ENCODE data around the gene WDR31. TPM values are rescaled to one million over a fixed set of nuclear protein-coding genes. Genes with fewer than 3 reads are reported as not detected.

Gene WDR31
- 0.94 to 1.5 TPM (median 1.2 TPM) in 5 replicates for total RNA-seq (2022; extraction: Qiagen RNA extraction; ENCODE audit: low read depth)

DNA sequence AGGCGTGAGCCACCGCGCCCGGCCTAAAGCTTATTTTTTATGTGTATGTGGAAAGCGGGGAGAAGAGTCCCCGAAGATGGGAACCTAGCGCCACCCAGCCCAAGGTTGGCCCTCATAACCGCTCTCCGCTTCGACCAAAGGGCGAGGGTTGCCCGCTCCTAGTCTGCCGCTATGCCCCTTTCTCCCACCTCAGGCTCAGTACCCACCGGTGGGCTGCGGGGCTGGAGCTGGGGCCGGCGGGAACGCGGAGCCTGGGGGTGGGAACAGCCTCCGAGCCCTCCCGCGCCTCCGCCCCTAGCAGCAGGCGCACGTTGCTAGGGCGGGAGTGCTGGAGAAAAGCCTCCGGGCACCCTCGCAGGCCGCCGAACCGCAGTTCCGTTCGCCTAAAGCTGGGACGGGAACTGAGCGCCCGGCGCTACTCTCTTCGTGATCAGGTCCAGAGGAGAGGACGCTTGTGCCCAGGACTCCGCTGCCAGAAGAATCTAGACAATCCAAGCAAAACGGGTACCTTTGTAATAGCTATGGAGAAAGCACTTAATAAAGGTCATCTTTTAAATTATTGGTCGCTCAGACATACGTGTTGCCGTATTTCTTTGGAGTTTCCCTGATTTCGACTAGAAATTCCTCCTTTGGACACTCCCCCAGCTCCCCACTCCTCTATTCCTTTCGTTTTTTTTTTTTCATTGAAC is at the start of gene WDR31:
TSS of gene WDR31 (minus strand) at position 265 of the 689 bp plus-strand sequence. CDS start 8,253 bp downstream, outside the sequence.

DNA sequence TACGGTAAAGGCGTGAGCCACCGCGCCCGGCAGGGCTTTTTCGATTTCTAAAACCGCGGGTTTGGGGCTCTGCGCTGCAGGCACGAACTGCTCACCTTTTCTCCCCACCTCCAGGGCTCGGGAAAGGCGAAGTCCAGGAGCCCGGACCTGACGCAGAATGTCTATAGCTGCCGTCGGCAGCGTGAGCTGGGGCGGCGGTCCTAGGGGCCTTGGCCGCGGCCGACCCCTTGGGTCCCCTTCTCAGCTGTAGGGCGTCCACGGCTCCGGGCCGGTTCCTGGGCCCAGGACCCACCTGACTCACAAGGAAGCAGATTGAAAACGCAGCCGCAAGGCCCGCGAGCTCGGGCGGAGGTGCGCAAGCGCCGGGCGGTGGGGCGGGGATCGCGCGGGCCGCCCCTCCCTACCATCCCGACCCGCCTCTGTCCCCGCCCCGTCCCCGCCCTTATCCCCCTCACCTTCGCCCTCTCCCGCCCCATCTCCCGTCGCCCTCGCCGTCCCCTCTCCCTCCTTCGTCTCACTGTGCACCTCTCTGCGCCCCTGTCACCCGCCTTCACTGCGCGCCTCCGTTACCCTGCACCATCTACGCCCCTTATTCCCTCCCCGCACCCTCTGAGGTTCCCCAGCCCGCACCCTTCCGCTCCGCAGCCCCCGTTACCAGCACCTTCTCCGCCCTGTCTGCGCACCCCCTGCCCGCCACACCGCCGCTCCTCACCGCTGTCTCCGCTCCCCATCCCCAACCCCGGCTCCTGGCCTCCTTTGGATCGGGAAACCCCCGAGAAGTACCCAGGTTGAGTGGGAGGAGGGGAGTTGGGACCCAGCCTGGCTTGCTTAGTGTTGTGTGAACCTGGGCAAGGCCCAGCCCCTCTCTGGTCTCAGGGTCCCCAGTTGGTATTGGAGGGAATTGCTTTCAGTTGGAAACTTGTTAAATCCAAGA is 36.8 kb upstream of the WDR31 start, which contains the start of gene HDHD3:
TSS of gene HDHD3 (minus strand) at position 353 of the 934 bp plus-strand sequence. CDS start 2,632 bp downstream, outside the sequence.

DNA sequence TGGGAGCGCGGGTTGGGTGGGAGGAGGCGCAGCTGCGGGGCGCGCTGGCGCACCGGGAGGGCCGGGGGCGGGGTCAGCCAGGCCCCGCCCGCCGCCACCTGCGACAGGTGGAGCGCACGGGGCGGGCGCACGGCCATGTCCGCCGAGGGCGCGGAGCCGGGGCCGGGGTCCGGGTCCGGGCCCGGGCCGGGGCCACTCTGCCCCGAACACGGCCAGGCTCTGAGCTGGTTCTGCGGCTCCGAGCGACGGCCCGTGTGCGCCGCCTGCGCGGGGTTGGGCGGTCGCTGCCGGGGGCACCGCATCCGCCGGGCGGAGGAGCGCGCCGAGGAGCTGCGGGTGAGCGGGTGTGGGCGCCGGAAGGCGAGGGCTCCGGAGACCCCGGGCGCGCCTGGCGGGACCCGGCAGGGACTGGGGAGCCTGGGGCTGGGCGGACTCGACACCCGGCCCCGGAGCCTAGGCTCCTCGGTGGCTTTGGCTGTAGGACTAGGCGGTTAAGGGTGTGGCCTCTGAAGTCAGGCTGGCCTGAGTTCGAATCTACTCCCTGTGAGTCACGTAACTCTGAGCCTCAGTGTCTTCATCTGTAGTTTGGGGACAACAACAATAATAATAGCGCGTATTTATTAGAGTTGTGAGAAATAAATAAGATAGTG is 9.5 kb upstream of the WDR31 start, which contains the start of gene BSPRY:
TSS of gene BSPRY (plus strand) at position 97 of the 650 bp plus-strand sequence. CDS start at position 136, 39 bp downstream.

DNA sequence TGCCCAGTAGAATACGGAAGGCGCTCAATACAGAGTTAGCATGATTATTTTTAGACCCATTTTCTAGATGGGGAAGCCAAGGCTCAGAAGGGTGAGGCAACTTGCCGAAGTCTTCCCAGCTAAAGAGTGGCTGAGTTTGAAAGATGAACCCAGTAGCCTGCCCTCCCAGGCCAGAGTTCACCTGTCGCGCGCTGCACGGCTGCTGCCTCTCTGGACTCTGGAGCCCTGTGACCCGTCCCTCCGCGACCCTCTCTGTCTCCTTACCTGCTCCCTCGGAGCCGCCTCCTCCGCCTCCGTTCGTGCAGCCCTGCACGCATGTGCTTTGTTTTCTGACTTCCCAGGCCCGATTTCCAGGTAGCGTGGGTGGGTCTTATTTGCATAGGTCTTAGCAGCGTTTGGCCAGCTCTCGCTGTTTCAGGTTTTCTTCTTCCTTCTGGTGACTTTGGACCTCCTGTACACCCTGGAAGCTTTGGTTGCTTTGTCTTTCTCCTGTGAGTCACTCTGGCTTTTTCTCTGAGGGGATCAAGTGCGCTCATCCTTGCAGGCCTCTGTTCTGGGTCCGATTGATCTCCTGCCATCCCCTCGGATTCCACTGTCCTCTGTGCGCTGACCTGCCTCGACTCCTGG is 37.2 kb downstream of the WDR31 start, which contains the start of gene RNF183:
TSS of gene RNF183 (minus strand) at position 585 of the 627 bp plus-strand sequence. CDS start 5,192 bp downstream, outside the sequence.

DNA sequence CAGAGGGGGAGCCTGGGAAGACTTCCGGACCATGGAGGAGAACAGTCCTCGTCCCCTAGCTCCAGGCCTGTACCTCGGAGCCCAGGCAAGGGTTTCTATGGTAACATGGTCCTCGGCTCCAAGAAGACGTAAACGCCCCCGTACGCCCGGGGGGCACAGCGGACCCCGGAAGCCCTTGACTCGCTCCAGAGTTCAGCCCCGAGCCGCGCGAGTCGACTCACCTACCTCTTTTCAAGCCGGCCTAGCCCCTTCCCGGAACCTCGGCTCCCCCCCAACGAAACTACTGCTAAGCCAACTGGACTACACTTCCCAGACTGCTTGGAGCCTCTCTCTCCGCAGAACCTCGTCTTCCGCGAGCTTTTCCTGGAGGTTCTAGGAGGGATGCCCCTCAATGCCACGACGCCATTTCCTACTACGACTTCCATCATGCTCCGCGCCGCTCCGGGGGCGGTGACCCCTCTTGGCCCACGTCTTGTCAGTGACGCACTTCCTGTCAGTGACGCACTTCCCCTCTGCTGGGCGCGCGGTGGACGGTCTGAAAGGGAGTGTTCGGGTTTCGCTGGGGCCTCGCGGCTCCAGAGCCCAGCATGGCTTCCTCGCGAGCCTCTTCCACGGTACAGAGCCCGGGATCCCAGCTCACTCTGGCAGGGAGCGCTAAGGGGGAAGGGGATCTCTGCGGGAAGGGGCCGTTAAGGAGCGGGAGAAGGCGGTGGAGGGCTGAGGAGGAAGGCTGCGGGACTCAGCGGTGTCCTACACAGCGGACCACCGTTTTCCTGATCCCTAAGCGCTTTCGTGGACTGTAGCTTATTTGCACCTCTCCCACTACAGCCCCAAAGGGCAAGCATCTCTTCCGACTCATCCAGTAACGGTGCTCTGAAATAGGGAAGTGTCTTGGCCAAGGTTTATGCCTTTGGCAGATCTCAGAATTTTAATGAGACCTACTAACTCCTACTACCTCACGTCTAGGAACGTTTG is 64.6 kb downstream of the WDR31 start, which contains the start of the genes CDC26 and PRPF4:
TSS of gene CDC26 (minus strand) at position 416 of the 975 bp plus-strand sequence. CDS start 3,065 bp downstream, outside the sequence.
TSS of gene PRPF4 (plus strand) at position 502 of the 975 bp plus-strand sequence. CDS start at position 588, 86 bp downstream.

Other genes with a start within 250 kb of the WDR31 start
- 6.9 to 8.5 TPM (median 7.5 TPM) in 5 replicates for gene SLC31A2, start 189.3 kb downstream of the WDR31 start, total RNA-seq (2022; extraction: Qiagen RNA extraction; ENCODE audit: low read depth)
- 15.8 to 19.2 TPM (median 17.1 TPM) in 5 replicates for gene FKBP15, start 119.0 kb downstream of the WDR31 start, total RNA-seq (2022; extraction: Qiagen RNA extraction; ENCODE audit: low read depth)
- gene SLC31A1, start 118.7 kb downstream of the WDR31 start, total RNA-seq (2022; extraction: Qiagen RNA extraction; ENCODE audit: low read depth) = 17.9 to 22.7 TPM (median 18.5 TPM) in 5 replicates
- gene CDC26, start 64.7 kb downstream of the WDR31 start, total RNA-seq (2022; extraction: Qiagen RNA extraction; ENCODE audit: low read depth) = 45.4 to 68.8 TPM (median 49.0 TPM) in 5 replicates
- 54.4 to 59.6 TPM (median 56.4 TPM) in 5 replicates for gene PRPF4, start 64.6 kb downstream of the WDR31 start, total RNA-seq (2022; extraction: Qiagen RNA extraction; ENCODE audit: low read depth)
- gene RNF183, start 36.9 kb downstream of the WDR31 start, total RNA-seq (2022; extraction: Qiagen RNA extraction; ENCODE audit: low read depth) = not detected in 5 replicates
- gene BSPRY, start 9.3 kb upstream of the WDR31 start, total RNA-seq (2022; extraction: Qiagen RNA extraction; ENCODE audit: low read depth) = 0.06 to 0.10 TPM in 2 of 5 replicates, not detected in the others
- 14.5 to 28.6 TPM (median 23.9 TPM) in 5 replicates for gene HDHD3, start 36.7 kb upstream of the WDR31 start, total RNA-seq (2022; extraction: Qiagen RNA extraction; ENCODE audit: low read depth)
- gene ALAD, start 61.0 kb upstream of the WDR31 start, total RNA-seq (2022; extraction: Qiagen RNA extraction; ENCODE audit: low read depth) = 10.4 to 17.4 TPM (median 14.8 TPM) in 5 replicates
- 106 to 120 TPM (median 112 TPM) in 5 replicates for gene POLE3, start 70.4 kb upstream of the WDR31 start, total RNA-seq (2022; extraction: Qiagen RNA extraction; ENCODE audit: low read depth)
- gene C9orf43, start 70.5 kb upstream of the WDR31 start, total RNA-seq (2022; extraction: Qiagen RNA extraction; ENCODE audit: low read depth) = 0.33 to 1.1 TPM (median 0.41 TPM) in 5 replicates
- gene RGS3, start 123.5 kb upstream of the WDR31 start, total RNA-seq (2022; extraction: Qiagen RNA extraction; ENCODE audit: low read depth) = 17.2 to 24.4 TPM (median 21.5 TPM) in 5 replicates

Data from A549 treated with ZK216348 at 1 μM for 4 hours (cell line).